Astrocyte of the spinal cord (primary cell): ENCODE data around the gene FBH1.

Experiments used
- DNase-seq: peaks from one replicate; pipeline ENCODE4 v3.0.0; 2011; ENCODE audit warnings: low read depth, low spot score
- H3K4me3 ChIP-seq: 2 replicates; pipeline ENCODE4 v1.5.1; 2011; ENCODE audit warnings: low read depth, mild to moderate bottlenecking, low read length, moderate library complexity
- CTCF ChIP-seq: IDR thresholded peaks from 2 replicates; pipeline ENCODE4 v1.5.1; 2012; ENCODE audit warnings: low read depth, mild to moderate bottlenecking, low read length, inconsistent platforms
- in situ Hi-C: cut with HindIII; loops from 2 replicates; pipeline ENCODE4 v1.10.0; 2017; ENCODE audit warnings: low sequenced_read_pairs

The FBH1 gene

GRCh38 chr10:5978230-5978489 lies 88.1 kb downstream of the FBH1 start:
- no peak for DNase-seq
- H3K4me3 ChIP-seq: no peak overlapping the region
- in situ Hi-C loops: no loop called here
- TF ChIP-seq CTCF: no peak

- DNase-seq: no peak
- TF ChIP-seq CTCF: no peak
- in situ Hi-C loops: no loop called here
- no peak overlapping the region for H3K4me3 ChIP-seq
These were observed 91.5 kb downstream of the FBH1 start for GRCh38 chr10:5981529-5981928.

- no peak for DNase-seq
- no peak for TF ChIP-seq CTCF
- in situ Hi-C loops: no loop called here
- no peak overlapping the region for H3K4me3 ChIP-seq
These were observed 93.7 kb downstream of the FBH1 start for GRCh38 chr10:5983774-5984173.

- H3K4me3 ChIP-seq: no peak overlapping the region
- in situ Hi-C loops: no loop called here
- TF ChIP-seq CTCF: no peak
- DNase-seq: no peak
These were observed 95.0 kb downstream of the FBH1 start for GRCh38 chr10:5985029-5985428.
